DOHH2 (cell line): ENCODE measurements around the gene HTR7.

ENCODE experiments used
- EZH2phosphoT487 ChIP-seq: fragments of 200-600 bp; sonication (generic); IDR thresholded peaks from 2 replicates; pipeline ENCODE4 v1.6.1; 2017; ENCODE audit warnings: borderline replicate concordance, mild to moderate bottlenecking, antibody characterized with exemption, low read length, moderate library complexity, mixed read lengths
- TF ChIP-seq, protein P1 (sequence below): fragments of 200-600 bp; sonication (generic); IDR thresholded peaks from one replicate; pipeline ENCODE4 v1.5.1; 2014; ENCODE audit warnings: antibody characterized with exemption, mild to moderate bottlenecking, low read depth, low read length; ENCODE audit not compliant: poor library complexity, severe bottlenecking

DNA sequence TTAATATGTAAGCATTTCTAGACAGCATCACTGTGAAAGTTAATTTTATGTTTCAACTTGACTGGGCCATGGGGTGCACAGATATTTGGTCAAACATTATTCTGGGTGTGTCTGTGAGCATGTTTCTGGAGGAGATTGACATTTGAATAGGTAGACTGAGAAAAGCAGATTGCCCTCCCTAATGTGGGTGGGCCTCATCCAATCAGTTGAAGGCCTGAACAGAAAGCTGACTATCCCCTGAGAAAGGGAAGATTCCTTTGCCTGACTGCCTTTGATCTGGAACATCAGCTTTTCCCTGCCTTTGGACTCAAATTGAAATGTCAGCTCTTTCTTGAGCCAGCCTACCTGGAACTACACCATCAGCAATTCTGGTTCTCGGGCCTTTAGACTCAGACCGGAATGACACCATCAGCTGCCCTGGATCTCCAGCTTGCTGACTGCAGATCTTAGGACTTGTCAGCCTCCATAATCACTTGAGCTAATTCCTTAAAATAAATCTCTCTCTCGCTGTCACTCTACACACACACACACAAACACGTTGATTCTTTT lies 8.3 kb upstream of the HTR7 start:
- TF ChIP-seq, protein P1, sequence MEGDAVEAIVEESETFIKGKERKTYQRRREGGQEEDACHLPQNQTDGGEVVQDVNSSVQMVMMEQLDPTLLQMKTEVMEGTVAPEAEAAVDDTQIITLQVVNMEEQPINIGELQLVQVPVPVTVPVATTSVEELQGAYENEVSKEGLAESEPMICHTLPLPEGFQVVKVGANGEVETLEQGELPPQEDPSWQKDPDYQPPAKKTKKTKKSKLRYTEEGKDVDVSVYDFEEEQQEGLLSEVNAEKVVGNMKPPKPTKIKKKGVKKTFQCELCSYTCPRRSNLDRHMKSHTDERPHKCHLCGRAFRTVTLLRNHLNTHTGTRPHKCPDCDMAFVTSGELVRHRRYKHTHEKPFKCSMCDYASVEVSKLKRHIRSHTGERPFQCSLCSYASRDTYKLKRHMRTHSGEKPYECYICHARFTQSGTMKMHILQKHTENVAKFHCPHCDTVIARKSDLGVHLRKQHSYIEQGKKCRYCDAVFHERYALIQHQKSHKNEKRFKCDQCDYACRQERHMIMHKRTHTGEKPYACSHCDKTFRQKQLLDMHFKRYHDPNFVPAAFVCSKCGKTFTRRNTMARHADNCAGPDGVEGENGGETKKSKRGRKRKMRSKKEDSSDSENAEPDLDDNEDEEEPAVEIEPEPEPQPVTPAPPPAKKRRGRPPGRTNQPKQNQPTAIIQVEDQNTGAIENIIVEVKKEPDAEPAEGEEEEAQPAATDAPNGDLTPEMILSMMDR = no peak
- no peak for TF ChIP-seq EZH2phosphoT487
